ENCODE measurements around the gene RBM15. TPM values are rescaled to one million over a fixed set of nuclear protein-coding genes. Genes with fewer than 3 reads are reported as not detected.

RBM15 gene
- total and polyA plus RNA-seq, 10 donors = 3.6 to 63.7 (median 37.5) TPM

GRCh38 chr1:110390692-110391245, 51.6 kb downstream of the RBM15 start, which contains the start of gene SLC16A4:
TSS of gene SLC16A4 (minus strand) at chr1:110391026. CDS start at chr1:110389323, 1,703 bp downstream.
- peaks cover 0 to 3% (median 0%) of the 10 kb centered on the region in 8 donors for H3K9me3 ChIP-seq
- no peaks in the 10 kb centered on the region for H3K27me3 ChIP-seq (replicated peaks in 1 of 7)
- peaks cover 0 to 43% (median 2%) of the 10 kb centered on the region in 6 donors for H3K36me3 ChIP-seq
- DNase-seq = no peak
- no peak for TF ChIP-seq CTCF (IDR thresholded peaks at IDR 0.05 in 8 of 11, conservative IDR thresholded peaks at IDR 0.05 in 3 of 11)
- TF ChIP-seq POLR2AphosphoS5 (IDR thresholded peaks at IDR 0.05) = peak in 1 of 3 donors; percentile 20
- intact Hi-C loops (cut with DNase I; ENCODE audit: low total_unique reads) = no loop called here
- H3K4me1 ChIP-seq = peaks cover 0 to 26% (median 4%) of the 10 kb centered on the region in 6 donors
- H3K27ac ChIP-seq = peak within 1 kb of the TSS in 5 of 8 donors; percentile 5 to 64 (median 61)
- H3K4me3 ChIP-seq = peak within 1 kb of the TSS in 5 of 8 donors; percentile 7 to 47 (median 19)
- 58 to 68% (median 64%) methylated on average over 8 of the region's 8 CpGs for WGBS, 5 donors

GRCh38 chr1:110393286-110393685, 54.1 kb downstream of the RBM15 start:
- H3K4me1 ChIP-seq = peaks cover 0 to 10% (median 0%) of the 10 kb centered on the region in 6 donors
- H3K27ac ChIP-seq = no peak overlapping the region
- H3K36me3 ChIP-seq = peaks cover 0 to 53% (median 10%) of the 10 kb centered on the region in 6 donors
- H3K9me3 ChIP-seq = peaks cover 0 to 5% (median 0%) of the 10 kb centered on the region in 8 donors
- H3K27me3 ChIP-seq (replicated peaks in 1 of 7) = no peaks in the 10 kb centered on the region
- intact Hi-C loops (cut with DNase I; ENCODE audit: low total_unique reads) = no loop called here
- WGBS, 5 donors = 82 to 87% (median 83%) methylated on average over 2 of the region's 2 CpGs
- no peak for DNase-seq
- TF ChIP-seq POLR2AphosphoS5 (IDR thresholded peaks at IDR 0.05) = no peak
- H3K4me3 ChIP-seq = no peak overlapping the region

GRCh38 chr1:110393691-110394492, 54.7 kb downstream of the RBM15 start:
- WGBS, 5 donors = 67 to 93% (median 87%) methylated on average over 3 of the region's 3 CpGs
- Histone ChIP-seq H3K36me3 (peaks cover 0 to 53% (median 16%) of the 10 kb centered on the region in 6 donors), H3K4me1 (peaks cover 0 to 4% (median 0%) of the 10 kb centered on the region in 6 donors), H3K4me3 (no peak overlapping the region), H3K27ac (peak overlapping the region in 1 of 8 donors; percentile 5), H3K27me3 (replicated peaks in 1 of 7) (no peaks in the 10 kb centered on the region), H3K9me3 (peaks cover 0 to 5% (median 0%) of the 10 kb centered on the region in 8 donors)
- no peak for TF ChIP-seq CTCF (IDR thresholded peaks at IDR 0.05 in 8 of 11, conservative IDR thresholded peaks at IDR 0.05 in 3 of 11)
- no peak for TF ChIP-seq POLR2A (IDR thresholded peaks at IDR 0.05)
- no peak for TF ChIP-seq POLR2AphosphoS5 (IDR thresholded peaks at IDR 0.05)
- intact Hi-C loops (cut with DNase I; ENCODE audit: low total_unique reads) = no loop called here
- no peak for DNase-seq

- peaks cover 0 to 5% (median 0%) of the 10 kb centered on the region in 8 donors for H3K9me3 ChIP-seq
- peaks cover 0 to 56% (median 19%) of the 10 kb centered on the region in 6 donors for H3K36me3 ChIP-seq
- 89 to 99% (median 95%) methylated on average over 3 of the region's 3 CpGs for WGBS, 5 donors
- no peak overlapping the region for H3K4me3 ChIP-seq
- no peaks in the 10 kb centered on the region for H3K4me1 ChIP-seq
- DNase-seq = no peak
- no peaks in the 10 kb centered on the region for H3K27me3 ChIP-seq (replicated peaks in 1 of 7)
- peak overlapping the region in 1 of 8 donors; percentile 5 for H3K27ac ChIP-seq
- no peak for TF ChIP-seq POLR2AphosphoS5 (IDR thresholded peaks at IDR 0.05)
- TF ChIP-seq POLR2A (IDR thresholded peaks at IDR 0.05) = no peak
- no peak for TF ChIP-seq CTCF (IDR thresholded peaks at IDR 0.05 in 8 of 11, conservative IDR thresholded peaks at IDR 0.05 in 3 of 11)
- intact Hi-C loops (cut with DNase I; ENCODE audit: low total_unique reads) = no loop called here
Observed at GRCh38 chr1:110394493-110394820, 55.3 kb downstream of the RBM15 start.

Other genes with a start within 250 kb of the RBM15 start
- not detected for gene UBL4B, start 226.9 kb upstream of the RBM15 start, total RNA-seq
- not detected for gene UBL4B, start 226.9 kb upstream of the RBM15 start, polyA plus RNA-seq
- not detected for gene SLC6A17, start 188.9 kb upstream of the RBM15 start, total RNA-seq
- gene SLC6A17, start 188.9 kb upstream of the RBM15 start, polyA plus RNA-seq = under 1 TPM in 2 of 3 donors, not detected in 1; under 0.01 to 0.02 TPM
- gene KCNC4, start 129.1 kb upstream of the RBM15 start, total RNA-seq = 10 to 100 TPM in 5 of 7 donors, 1 to 10 TPM in 2; 9.8 to 22.1 (median 14.8) TPM
- 1 to 10 TPM; 1.4 to 3.7 (median 2.1) TPM for gene KCNC4, start 129.1 kb upstream of the RBM15 start, polyA plus RNA-seq
- gene SLC16A4, start 51.6 kb downstream of the RBM15 start, total RNA-seq = 1 to 10 TPM; 2.0 to 6.9 (median 5.4) TPM
- 1 to 10 TPM; 1.5 to 3.3 (median 2.7) TPM for gene SLC16A4, start 51.6 kb downstream of the RBM15 start, polyA plus RNA-seq
- gene LAMTOR5, start 68.3 kb downstream of the RBM15 start, total RNA-seq = 100 to 1,000 TPM in 1 of 7 donors, 10 to 100 TPM in 6; 49.6 to 115 (median 83.3) TPM
- 100 to 1,000 TPM; 261 to 340 (median 296) TPM for gene LAMTOR5, start 68.3 kb downstream of the RBM15 start, polyA plus RNA-seq
- gene PROK1, start 111.8 kb downstream of the RBM15 start, total RNA-seq = 1 to 10 TPM in 1 of 7 donors, under 1 TPM in 4, not detected in 2; 0.20 to 1.1 (median 0.51) TPM
- gene PROK1, start 111.8 kb downstream of the RBM15 start, polyA plus RNA-seq = 1 to 10 TPM in 1 of 3 donors, under 1 TPM in 1, not detected in 1; 0.07 to 2.5 TPM
- under 1 TPM in 1 of 7 donors, not detected in 6; 0.28 TPM for gene KCNA10, start 179.8 kb downstream of the RBM15 start, total RNA-seq
- gene KCNA10, start 179.8 kb downstream of the RBM15 start, polyA plus RNA-seq = not detected

Measured in spleen (tissue), 11 donors.